GM10266 (cell line): ENCODE data around the gene MOGAT2.

Experiments used
- DNase-seq: peaks from one replicate; pipeline ENCODE4 v3.0.0; 2012; ENCODE audit errors: extremely low spot score
- TF ChIP-seq, protein P1 (sequence below): IDR thresholded peaks from 2 replicates; pipeline ENCODE4 v1.5.1; 2012; ENCODE audit warnings: mild to moderate bottlenecking, low read depth; ENCODE audit not compliant: control insufficient read depth, insufficient read depth; ENCODE audit errors: missing control alignments

MOGAT2 gene

DNA sequence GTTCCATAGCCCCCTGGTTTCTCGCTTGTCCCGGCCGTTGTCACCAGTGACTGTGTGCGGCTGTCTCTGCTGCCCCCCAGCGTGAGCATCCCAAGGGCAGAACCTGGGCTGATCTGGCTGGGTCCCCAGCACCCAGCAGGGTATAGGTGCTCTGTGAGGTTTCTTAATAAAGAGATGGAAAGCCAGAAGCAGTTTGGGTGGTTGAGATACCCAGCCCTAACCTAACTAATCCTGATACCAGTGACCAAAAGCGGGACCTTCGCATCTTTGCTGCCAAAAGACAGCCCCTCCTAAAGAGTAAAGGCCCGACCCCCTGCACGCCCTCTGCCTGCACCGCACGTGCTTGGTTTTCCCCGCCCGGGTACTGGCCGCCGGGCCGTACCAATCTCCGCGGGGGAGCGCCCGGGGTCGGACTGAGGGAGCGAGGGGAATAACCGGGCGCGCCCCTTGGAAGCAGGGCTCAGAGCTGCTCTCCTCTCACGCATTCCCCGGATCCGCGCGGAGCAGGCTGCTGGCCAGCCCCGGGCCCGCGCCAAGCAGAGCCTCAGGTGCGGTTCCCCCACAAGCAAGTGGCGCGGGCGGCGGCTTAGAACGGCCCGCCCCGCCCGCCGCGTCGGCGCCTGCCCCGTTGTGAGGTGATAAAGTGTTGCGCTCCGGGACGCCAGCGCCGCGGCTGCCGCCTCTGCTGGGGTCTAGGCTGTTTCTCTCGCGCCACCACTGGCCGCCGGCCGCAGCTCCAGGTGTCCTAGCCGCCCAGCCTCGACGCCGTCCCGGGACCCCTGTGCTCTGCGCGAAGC, 50.7 kb downstream of the MOGAT2 start, which contains the start of gene DGAT2:
Gene DGAT2, plus strand, starts transcription at position 667 of the 797 bp plus-strand sequence. CDS start 214 bp downstream, outside the sequence.
- TF ChIP-seq, protein P1, sequence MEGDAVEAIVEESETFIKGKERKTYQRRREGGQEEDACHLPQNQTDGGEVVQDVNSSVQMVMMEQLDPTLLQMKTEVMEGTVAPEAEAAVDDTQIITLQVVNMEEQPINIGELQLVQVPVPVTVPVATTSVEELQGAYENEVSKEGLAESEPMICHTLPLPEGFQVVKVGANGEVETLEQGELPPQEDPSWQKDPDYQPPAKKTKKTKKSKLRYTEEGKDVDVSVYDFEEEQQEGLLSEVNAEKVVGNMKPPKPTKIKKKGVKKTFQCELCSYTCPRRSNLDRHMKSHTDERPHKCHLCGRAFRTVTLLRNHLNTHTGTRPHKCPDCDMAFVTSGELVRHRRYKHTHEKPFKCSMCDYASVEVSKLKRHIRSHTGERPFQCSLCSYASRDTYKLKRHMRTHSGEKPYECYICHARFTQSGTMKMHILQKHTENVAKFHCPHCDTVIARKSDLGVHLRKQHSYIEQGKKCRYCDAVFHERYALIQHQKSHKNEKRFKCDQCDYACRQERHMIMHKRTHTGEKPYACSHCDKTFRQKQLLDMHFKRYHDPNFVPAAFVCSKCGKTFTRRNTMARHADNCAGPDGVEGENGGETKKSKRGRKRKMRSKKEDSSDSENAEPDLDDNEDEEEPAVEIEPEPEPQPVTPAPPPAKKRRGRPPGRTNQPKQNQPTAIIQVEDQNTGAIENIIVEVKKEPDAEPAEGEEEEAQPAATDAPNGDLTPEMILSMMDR: peak; percentile 34
- peak; percentile 88 for DNase-seq

DNA sequence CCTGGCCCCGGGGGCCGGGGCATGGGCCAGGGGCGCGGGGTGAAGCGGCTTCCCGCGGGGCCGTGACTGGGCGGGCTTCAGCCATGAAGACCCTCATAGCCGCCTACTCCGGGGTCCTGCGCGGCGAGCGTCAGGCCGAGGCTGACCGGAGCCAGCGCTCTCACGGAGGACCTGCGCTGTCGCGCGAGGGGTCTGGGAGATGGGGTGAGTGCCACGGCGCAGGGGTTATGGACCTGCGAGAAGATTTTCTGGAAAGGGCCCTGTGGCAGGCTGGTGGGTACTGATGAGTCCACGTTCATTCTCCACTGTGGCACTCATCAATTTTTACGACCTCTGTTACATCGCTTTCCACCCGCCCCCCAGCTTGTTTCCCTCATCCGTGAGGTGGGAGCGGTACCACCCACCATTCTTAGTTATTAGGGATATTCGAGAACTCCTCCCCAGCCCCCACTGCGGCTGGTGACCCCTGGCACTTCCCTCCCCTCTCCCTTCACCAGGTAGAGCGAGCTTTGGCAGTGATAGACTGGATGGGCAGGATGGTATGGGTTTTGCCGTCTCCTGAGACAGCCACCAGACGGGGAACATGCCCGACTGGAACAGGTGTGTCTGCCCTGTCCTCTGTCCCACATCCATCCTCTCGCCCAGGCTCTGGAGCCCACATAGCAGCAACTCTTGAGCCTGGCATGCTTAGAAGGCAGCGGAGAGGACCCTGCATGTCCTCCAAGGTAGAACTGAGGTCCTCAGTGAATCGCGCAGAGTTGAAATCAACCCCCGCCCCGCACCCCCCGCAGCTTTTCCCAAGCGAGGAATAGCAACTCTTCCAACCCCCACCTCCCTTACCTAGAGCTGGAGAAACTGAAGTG, 51.5 kb downstream of the MOGAT2 start:
- TF ChIP-seq, protein P1: peak; percentile 0
- no peak for DNase-seq

DNA sequence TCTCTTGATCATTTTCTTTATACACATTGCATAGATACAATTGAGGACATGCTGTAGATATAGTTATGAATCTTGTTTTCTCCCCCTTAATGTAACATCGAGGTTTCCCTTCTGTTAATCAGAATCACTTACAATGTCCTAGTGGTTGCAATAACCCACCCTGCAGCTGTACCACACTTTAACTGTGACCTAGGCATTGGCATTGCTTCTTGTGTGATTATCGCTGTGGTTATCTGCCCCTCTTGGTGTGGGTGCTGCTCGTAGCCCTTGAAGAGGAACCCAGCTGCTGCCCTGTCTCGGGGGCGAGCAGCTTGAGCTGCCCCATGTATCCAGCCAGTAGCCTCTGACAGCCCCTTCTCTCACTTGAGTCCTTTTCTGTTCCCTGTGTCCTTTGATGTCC, 52.5 kb downstream of the MOGAT2 start:
- no peak for DNase-seq

DNA sequence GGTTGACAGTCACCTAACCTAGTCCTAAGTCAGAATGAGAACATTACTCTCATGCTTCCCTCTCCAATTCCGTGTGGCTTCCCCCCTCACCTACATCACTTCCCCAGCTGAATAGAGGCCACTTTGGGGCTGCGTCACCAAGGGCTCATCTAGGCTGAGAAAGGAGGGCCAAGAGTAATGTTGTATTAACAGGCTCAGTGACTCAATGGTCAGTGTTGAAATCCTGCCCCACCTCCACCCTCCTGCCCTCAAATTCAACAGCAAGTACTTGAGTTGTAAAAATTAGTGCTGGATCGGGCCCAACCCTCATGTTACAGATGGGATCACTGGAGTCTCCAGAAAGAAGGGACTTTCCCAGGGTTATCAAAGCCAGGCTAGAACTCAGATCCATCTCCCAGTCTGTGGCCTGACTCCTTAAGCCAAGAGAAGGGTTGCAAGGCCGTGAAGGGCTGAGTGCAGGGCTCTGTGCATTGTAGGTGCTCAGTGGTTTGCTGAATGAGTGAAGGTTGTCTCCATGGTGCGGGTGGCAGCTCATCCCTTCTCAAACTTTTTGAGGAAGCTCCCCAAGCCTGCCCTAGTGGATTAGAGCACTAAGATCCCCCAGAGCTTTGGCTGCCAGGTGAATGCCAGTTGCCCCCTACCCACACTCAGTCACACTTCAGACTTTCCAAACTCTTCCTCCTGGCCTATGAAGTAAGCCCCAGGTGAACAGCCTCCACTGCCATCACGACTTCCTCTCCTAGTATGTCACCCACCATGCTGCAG, 54.2 kb downstream of the MOGAT2 start:
- DNase-seq: no peak
- TF ChIP-seq, protein P1: no peak

More for the DNA sequence above, 52.5 kb downstream of the MOGAT2 start:
- TF ChIP-seq, protein P1: no peak

DNA sequence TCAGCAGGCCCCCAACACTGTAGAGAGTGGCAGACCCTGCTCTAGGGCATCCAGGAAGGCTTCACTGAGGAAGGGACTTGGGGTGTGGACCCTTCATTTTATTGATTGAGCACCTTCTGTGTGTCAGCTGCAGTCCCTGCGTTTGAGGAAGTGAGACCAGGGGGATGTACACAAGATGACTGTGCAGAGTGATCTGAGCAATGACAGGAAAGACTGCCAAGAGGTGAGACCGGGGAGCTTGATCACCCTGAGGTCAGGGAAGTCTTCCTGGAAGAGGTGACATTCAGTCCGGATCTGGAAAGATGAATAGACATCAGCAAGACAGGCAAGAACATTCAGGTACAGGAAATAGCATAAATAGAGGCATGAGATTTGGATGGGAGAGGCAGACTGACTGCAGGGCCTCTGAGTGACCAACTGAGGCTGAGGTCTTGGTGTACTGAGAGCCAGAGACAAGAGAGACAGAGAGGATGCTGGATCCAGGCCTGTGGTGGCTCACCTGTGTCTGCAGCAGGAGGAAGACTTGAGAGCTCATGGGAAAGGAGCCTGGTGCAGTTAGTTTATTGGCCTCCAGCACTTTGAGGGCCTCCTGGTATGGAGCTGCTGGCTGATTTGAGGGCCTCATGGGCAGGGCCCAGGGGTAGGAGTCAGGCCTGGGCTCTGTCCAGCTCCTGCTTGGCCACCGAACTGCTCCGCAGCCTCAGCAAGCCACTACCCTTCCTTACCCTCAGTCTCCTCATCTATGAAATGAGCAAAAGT, 56.1 kb downstream of the MOGAT2 start:
- TF ChIP-seq, protein P1: no peak
- DNase-seq: peak; percentile 83

DNA sequence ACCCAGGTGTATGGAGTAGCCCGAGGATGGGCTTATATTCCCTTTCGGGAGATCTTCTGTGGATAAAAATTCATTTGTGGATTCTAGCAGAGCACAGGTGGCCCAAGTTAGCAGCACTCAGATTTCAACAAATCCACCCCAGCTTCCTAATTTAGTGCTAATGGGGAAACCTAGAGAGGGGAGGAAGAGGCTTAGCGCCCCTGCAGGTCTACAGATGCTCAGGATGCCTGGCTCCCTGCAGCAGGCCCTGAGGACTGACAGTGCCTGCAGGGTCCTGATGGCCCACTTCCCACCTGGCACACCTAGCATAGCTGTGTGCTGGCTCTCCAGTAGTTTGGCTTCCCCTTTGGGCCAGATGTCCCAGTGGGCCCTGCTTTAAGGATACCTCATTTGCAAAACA, 57.4 kb downstream of the MOGAT2 start:
- DNase-seq: no peak
- TF ChIP-seq, protein P1: no peak
